NCI-H526 (cell line): Measurements from ENCODE around the gene NEK4.

Experiments used
- DNase-seq, 2 experiments: peaks; one replicate each; lab custom pipeline; 2025; lab: John Stamatoyannopoulos, UW

The NEK4 gene

DNA sequence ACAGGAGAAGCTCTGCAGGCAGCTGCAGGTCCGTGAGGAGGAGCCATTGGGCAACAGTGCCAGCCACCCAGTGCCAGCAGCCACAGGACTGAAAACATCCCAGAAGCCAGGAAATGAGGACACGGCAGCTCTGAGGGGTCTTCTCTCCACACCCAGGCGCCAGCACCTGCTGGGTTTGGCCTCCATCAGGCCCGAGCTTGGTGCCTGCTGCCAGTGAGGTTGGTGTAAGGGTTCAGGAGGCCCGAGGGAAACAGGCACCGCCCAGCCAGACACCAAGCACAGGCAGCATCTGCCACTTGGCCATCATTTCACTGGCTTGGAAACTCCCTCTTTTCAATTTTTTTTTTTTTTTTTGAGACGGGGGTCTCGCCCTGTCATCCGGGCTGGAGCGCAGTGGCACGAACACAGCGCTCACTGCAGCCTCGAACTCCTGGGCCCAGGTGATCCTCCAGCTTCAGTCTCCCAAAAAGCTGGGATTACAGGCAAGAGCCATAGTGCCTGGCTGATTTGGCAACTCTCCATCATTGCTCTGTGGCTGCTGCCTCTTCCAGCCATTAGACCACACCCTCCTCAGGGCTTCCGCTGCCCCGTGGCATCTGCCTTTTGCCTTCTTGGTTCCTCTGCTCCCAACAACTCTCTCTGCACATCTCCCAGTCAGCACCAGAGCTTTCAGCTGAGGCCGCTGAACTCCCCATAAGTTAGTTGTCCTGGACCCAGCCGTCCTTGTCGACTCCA lies 22.4 kb upstream of the NEK4 start:
- no peak for DNase-seq

DNA sequence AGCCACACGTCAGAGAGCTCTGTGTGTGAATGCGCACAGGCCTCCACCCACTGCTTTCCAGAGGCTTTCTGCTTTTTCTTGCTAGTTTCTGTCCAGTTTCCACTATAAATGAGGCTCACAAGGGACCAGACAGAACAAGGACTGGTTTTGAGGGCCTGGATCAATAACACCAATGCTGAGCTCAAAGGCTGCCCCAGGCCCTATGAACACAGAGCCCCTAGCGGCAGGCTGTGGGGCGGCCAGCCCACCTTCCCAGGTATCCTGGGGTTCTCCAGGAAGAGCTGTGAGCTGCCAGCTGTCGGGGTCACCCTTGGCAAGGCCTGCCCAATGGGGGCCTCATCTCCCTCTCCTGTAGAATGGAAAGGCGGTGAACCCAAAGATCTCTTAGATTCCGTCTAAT lies 21.7 kb upstream of the NEK4 start:
- DNase-seq, result no peak

DNA sequence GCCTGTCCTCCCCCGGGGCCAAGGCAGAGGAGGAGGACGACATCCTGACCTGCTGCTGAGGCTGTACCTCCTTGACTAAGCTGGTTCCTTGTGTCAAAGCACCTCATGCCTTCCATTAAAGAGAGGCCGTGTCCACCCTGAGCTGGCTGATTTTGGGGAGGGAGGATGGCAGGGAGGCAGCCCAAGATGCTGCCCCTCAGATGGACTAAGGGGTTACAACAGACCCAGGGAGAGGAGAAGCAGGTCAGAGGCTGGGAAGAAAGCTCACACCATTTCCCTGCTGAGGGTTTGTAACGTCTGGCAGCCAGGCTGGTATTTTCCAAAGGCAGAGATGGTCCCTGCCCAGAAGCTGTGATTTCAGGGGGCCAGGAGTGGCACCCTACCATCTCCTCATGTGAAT lies 21.2 kb upstream of the NEK4 start:
- no peak for DNase-seq

DNA sequence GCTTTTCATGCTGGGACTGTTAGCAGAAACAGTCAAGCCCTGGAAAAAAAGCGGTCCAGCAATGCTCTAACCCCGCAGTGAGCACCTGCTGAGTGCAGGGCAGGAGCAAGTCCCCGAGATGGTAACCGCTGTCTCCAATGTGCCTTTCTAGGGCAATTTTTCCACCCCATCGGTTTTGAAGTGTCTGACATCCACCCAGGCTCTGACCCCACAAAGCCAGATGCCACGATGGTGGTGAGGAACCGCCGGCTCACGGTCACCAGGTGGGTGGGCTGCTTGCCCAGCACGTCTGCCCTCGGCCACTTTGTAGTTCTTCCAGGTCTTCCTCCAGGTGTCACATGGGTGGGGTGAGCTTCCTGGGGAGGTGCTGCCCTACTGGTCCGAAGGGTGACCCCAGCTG lies 20.6 kb upstream of the NEK4 start:
- no peak for DNase-seq

DNA sequence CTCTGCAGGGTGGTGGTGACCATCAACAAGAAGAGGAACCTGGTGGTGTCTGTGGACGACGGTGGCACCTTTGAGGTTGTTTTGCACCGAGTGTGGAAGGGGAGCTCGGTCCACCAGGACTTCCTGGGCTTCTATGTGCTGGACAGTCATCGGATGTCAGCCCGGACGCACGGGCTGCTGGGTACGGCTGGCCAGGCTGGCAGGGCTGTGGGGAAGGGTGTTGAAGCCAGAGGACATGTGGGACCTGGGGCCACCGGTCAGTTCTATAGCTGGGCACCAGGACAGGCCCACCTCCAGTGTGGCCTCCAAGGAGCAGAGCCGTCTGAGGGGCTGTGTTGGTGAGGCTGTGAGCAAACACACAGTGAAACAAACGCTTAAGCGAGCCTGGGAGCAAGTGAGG lies 20.0 kb upstream of the NEK4 start:
- DNase-seq, result no peak

DNA sequence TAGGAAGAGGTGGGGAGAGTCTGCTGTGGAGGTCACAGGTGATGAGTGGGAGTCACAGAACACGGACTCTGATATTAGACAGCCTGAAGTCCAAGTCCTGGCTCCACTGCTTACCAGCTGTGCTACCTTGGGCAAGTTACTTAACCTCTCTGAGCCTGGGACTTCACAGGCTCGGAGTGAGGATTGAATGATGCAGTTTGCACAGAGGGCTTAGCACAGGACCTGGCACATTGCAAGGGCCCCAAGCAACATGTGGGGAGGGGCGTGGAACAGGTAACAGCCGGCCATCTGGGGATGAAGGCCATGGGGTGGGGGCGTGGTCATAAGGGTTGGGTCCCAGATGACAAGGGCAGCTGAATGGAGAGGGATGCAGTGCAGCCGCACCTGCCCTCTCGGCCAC lies 19.6 kb upstream of the NEK4 start:
- DNase-seq, result no peak

DNA sequence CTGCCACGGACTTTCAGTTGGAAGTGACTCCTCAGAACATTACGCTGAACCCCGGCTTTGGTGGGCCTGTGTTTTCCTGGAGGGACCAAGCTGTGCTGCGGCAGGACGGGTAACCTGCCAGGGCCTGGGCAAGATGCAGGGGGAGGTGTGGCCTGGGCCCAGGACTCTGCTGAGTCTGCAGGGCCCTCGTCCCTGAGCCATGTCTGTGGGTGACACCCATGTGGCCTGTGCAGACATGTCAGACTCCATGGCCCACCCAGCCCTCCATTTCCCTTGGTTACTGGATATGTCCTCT lies 19.0 kb upstream of the NEK4 start:
- DNase-seq, result no peak

DNA sequence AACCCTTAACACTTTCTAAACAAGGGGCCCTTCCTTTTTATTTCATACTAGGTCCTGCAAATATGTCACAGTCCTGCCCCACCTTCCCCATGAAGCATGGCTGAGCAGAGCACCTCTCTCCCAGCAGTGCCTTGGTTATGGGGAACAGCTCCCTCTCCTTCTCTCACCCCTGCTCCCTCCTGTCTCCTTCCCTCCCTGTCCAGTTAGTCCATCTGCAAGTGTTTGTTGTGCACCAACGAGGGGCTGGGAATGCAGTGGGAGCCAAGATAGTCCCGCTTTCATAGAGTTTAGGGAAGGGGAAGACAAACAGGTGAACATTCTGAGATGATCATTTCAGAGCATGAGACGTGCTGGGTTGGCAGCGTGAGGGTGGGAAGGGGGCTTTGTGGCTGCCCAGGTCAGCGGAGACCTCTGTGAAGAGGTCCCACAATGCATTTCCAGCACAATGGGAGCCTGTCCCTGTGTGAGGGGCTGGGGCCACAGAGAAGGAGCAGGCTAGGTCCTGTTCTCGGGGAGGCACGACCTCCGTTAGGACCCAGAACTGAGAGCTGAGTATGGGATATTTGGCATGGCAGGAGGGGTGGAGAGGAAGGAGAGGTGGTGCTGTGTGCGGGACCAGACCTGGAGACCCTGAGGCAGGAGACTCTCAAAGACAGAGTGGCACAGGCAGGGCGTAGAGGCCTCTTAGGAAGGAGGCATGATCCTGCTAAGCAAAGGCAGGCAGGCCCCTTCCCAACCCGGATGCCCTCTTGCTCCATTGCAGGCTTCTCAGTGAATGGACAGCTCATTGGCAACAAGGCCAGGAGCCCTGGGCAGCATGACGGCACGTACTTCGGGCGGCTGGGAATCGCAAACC lies 18.4 kb upstream of the NEK4 start:
- DNase-seq, result no peak

DNA sequence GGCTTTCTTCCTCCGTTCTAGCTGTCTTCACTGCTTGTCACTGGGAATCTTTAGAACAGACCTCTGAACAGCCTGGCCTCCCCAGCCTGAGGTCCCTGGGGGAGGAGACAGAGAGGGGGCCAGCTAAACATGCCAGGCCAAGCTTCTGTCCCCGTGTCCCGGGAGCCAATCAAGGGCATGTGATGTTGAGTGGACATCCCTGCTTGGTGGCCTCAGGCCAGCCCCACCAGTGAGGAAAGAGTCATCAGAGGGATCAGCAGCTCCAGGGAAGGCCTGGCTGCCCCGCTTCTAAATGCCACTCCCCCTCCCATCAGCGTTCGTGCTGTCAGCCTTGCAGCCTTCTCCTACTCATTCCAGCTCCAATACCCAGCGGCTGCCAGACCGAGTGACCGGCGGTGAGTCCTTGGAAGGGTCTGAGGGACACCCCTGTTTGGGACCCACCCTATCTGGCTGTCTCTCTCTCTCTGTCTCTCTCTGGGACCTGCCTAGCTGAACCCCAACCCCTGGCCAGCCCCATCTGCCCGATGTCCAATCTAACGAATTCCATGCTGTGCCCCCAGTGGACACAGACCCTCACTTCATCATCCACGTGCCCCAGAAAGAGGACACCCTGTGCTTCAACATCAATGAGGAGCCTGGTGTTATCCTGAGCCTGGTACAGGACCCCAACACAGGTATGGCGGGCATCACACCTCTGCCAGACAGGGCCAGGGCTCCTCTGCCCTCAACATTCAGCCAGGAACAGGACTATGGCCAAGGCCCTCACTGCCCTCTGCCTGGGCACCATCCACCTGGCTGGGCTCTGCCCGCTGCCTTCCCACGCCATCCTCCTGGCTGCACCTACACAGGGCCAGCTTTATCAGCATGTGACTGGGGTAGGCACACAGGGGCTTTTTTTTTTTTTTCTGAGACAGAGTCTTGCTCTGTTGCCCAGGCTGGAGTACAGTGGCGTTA lies 17.2 kb upstream of the NEK4 start:
- DNase-seq, result no peak

DNA sequence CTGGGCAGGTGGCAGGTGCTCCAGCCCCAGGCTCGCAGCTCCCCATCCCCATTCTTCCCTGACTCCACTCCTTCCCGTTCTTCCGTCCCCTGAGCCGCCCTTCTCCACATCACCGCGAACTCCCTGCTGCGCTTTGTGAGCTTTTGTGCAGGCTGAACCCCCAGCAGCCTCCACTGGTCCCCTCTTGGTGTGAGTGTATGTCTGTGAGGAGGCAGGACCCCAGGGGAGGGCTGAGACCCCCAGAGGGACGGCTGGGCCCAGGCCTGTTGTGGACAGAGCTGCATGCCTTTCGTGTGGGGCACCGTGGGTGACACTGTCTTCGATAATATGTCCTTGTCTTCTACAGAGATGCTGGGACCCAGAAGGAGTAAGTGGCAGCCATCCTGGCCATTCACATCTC lies 16.5 kb upstream of the NEK4 start:
- DNase-seq, result no peak

DNA sequence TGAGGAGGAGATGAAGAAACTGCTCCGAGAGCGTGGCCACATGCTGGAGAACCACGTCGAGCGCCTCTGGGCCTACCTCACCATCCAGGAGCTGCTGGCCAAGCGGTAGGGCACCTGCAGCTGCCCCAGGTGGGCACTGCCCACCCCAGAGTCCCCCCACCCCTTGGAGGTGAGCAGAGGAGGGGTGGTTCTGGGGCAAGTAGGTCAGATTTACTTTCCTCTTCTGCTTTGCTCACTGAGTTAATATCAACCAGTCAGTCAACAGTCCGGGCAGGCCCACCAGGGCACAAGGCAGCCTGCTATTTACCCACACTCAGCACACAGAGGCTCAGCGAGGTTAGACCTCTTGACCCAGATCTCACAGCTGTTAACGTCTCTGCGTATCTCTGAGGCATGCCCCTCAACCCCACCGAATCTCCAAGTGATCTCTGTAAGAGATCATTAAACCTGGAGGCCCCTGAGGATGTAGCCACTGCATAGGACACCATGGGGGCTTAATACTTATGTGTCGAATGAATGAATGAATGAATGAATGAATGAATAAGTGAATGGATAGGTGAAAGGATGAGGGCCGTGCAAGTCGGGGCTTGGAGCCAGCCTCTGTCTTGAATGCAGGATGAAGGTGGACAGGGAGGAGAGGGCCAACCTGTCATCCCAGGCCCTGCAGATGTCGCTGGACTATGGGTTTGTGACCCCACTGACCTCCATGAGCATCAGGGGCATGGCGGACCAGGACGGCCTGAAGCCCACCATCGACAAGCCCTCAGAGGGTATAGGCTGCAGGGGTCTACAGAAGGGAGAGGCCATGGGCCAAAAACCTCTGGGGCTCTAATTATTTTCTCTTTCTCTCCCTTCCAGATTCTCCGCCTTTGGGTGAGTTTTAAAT lies 15.8 kb upstream of the NEK4 start:
- DNase-seq, result no peak

DNA sequence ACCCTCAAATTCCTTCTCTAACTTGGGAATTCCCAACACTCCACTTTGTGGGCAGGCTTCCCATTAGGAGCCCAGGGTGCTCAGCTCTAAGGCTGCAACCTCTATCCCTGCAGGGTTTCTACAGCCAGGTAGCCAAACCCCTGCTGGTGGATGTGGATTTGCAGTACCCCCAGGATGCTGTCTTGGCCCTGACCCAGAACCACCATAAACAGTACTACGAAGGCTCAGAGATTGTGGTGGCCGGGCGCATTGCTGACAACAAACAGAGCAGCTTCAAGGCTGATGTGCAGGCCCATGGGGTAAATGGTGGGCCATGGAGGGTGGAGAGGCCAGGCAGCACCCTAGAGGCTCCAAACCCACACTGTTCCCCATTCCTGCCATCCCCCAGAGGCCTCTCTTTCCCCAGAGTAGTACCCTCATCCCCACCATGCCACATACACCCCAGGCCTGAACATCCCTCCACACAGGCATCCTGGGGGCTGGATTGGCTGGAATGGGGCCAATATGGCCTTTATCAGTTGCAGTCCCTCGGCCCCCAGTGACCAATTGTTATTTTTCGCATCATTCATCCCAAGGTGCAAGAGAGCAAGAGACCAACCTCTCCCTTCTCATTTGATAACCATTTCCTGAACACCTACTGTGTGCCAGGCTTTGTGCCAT lies 14.3 kb upstream of the NEK4 start:
- DNase-seq, result no peak

DNA sequence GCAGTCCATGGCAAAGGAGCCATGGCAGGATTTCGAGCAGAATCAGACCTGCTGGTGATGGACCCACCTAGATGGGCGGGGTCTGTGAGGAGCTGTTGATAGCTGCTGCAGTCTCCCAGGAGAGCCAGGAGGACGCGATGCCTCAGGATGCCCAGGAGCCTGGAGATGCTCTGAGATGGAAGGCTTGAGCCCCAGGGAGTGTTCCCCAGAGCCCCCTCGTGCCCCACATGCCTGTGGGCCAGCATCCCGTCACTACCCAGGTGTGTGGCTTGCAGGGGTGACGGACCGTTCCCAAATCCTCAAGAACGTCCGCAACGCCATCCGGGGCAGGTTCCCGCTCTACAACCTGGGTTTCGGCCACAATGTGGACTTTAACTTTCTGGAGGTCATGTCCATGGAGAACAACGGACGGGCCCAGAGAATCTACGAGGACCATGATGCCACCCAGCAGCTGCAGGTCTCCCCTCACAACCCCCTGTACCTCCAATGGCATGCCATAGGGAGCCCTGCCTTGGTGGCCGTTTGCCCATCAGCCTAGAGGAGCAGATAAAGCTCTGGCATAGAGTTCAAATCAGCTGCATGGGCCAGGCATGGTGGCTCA lies 13.4 kb upstream of the NEK4 start:
- no peak for DNase-seq

DNA sequence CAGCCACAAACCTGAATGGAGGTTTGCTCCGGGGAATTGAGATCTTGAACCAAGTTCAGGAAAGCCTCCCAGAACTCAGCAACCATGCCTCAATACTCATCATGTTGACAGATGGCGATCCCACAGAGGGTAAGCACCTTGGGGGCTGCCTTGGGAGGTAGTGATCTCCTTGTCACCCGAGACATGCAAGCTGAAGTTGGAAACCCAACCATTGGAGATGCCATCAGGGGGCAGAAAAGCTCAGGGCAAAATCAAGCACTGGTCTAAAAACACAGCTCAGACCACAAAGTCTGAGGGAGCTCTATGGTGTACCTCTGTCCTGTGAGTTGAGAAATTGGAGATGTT lies 12.4 kb upstream of the NEK4 start:
- no peak for DNase-seq

DNA sequence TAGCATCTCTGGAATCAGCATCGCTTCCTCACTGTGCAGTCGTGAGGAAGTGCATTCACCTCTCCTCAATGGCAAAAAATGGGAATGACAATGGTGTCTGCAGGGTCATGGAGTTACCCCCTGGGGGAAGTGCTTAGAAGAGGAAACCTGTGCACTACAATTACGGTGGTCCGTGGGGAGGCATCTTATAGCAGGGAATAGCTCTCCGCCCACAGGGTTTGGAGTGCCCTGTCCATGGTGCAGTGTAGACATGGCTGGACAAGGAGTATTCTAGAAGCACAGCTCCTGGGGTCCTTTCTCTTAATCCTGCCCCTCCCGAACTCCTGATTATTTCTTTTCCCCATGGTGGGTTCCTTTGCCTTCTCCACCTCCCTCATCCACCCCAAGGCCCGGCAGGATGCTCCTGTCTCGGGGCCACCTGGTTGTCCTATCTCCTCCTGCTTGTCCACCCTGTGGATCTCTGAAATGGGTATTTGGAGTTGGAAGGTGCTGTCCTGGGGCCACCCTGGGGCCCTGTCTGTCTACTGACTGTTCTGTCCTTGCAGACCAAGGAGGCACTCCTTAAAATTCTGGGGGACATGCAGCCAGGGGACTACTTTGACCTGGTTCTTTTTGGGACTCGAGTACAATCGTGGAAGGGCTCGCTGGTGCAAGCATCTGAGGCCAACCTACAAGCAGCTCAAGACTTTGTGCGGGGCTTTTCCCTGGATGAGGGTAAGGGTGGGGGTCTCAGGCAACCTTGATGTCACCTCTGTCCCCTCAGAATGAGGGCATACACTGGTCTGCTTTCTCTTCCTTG lies 11.9 kb upstream of the NEK4 start:
- no peak for DNase-seq

DNA sequence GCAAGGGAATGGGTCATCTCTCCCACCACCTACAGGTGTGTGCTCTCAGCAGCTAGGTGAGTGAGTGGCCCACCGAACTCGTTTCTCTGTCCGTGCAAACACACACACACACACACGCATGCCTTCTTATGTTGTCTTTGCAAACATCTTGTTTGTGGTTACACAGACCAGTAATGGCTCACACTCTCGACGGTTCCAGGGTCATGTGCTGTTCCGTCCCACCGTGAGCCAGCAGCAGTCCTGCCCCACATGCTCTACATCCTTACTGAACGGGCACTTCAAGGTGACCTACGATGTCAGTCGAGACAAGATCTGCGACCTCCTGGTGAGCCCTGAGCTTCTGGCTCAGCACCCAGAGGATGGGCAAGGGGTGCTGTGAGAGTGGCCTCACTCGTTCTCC lies 11.0 kb upstream of the NEK4 start:
- no peak for DNase-seq

DNA sequence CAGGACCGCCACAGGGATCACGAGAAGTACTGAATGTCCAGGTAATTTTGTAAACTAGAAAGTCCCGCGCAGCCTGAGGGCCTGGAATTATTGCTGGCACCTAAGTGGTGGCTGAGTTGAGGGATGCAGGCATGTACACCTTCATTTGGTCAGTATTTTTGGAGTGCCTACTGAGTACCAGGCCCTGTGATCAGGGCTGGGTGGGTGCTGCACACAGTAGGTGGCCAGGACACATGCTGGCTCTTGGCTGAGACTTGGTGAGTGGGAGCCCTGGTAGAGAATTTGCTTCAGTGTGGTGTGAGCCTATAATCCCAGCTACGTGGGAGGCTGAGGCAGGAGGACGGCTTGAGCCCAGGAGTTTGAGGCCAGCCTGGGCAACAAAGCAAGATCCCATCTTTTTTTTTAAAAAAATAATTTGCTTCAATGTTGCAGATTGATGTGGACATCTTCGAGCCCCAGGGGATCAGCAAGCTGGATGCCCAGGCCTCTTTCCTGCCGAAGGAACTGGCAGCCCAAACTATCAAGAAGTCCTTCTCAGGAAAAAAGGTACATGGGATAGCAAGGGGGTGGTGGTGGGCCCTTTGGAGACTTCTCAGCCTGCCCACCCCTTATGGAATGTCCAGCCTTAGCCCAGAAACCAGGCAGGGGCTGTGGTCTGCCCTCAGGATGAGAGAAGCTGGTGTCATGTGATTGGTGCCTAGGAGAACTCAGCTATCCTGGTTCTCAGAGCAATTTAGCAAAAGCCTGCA lies 9.3 kb upstream of the NEK4 start:
- DNase-seq, result no peak

DNA sequence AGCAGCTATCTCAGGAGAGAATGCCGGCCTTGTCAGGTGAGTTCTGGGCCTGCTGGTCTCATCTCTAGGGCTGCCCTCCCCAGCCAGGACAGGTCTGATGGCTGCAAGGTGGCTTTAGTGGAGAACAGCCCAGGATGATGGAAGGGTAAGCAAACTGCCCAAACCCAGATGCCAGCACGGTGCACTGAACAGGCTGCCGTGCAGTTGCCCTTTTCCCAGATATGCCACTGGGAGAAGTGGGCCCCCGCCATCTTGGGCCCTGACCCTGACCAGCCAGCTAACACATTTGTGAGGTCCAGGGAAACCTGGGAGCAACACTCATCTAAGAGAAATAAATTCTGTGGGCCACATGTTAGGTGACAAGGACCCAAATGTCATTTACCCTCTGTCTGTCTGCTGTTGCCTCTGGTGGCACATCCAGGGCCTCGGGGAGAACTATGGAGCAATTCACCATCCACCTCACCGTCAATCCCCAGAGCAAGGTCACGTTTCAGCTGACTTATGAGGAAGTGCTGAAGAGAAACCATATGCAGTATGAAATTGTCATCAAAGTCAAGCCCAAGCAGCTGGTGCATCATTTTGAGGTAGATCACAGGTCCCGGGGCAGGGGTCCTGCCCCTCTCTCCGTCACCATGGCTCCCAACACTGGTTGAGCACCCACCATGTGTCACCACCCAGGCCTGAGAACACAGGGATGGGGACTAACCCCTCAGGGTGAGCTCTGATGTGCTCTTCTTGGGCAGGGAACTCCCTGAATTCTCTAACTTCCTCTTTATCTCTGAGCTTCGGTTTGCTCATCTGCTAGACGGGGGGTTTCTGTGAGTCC lies 8.5 kb upstream of the NEK4 start:
- no peak for DNase-seq
